HG02610 (cell line): ENCODE data around the gene ATP1B1.
"Not testable (repeated sequence)": the region's sequence is repeated elsewhere in the genome, so short reads cannot be mapped to it uniquely, and the experiment has no call there.

ENCODE experiments used
- ATAC-seq: cut with Tn5 transposase; IDR thresholded peaks from one replicate; pipeline ENCODE4 v1.9.1; 2021; ENCODE audit warnings: mild to moderate bottlenecking, moderate library complexity; ENCODE audit not compliant: unreplicated experiment

ATP1B1 gene

DNA sequence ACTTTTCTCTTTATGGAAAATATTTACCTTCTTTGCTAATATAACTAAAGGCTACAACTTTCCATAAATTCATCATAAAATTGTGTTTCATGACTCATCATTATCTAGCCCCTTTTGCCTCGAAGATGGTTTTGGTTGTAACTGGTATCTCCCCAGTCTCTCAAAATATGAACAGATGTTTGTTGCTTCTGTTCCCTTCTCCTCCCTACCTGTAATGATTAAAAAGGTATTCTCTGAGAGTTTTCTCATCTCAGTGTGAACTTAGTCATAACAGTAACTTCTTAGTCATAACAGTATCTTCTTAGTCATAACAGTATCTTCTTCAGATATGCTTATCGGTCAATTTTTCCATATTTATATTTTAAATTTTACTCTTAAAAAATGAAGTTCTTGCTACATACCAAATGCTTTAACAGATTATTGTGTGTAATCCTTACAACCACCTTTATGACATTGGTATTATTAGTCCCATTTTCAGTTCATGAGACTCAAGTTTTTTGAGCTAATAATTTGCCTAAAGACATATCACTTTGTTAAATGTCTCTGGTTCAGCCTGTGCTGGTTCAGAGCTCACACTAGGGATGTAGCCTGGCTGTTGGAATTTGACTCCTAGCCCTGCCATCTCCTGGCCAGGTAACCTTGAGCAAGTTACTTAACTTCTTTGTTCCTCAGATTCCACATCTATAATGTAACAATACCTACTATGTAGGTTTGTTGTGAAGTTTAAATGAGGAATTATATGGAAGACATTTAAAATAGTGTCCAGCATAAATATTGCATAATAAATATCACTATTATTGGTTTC is 32.6 kb downstream of the ATP1B1 start:
- peak; percentile 93 for ATAC-seq

DNA sequence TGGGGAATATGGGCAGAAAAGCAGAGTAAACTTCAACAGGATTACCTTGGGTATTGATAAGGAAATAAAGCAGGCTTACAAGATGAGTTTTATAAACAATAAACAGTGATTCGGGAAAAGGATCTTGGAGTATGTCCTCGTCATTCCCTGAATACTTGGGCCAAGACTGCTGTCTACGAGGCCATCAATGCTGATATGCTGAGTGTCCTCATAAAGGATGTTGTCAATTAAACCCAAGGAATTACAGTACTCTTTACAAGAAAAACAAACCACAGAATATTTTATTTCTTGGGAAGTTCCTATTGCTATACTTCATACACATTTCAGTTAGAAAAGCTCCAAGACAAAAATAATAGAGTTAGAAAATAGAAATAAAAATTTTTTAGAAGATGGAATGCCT is 34.9 kb downstream of the ATP1B1 start:
- ATAC-seq, result no peak

DNA sequence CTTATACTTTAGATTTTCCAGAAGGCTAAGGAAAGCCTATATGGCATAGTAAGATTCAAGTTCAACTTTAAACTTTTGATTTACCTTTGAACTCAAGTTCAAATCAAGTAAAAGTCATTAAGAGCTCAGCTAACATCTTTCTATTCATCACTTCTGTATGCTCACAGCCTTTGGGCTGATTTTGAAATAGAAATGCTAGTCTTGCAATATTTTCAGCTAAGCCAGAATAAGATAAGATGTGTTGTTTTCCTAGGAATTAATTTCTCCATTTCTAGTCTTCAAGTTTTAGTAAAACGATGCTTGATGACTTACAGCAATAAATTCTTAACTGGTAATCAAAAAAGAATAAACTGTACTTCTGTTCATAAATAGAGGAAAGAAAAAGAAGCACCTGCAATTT is 35.6 kb downstream of the ATP1B1 start:
- no peak for ATAC-seq

DNA sequence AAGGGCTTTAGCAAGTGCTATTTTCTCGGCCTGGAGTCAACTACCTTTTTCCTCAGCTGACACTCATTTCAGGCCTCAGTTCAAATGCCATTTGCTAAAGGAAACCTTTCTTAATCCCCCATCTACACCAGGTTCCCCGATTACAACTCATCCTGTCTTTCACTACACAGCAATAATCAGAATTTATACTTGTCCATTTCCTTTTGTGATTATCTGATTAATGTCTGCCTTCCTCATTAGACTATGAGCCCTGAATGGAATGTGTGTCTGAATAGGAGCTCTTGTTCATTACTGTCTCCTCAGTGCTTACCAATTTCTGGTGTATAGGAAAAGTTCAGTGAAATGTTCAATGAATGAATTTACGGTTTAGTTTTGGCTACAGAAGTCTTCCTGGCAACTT is 36.9 kb downstream of the ATP1B1 start:
- no peak for ATAC-seq

DNA sequence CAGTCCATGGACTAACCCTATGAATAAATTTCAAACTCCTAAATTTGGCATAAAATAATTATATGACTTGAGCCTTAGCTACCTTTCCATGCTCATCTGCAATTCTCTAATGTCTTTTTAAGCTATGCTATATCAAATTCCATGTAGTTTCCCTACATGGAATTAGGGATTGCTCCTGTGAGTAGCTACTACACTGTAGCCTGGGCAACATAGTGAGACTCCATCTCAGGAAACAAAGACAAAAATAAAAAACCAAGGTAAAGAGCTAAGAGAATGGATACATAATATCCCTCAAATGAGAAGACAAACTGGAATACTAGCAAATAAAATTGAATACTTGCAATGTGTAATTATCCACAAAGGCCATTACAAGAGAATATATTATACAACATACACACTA is 37.5 kb downstream of the ATP1B1 start:
- no peak for ATAC-seq

DNA sequence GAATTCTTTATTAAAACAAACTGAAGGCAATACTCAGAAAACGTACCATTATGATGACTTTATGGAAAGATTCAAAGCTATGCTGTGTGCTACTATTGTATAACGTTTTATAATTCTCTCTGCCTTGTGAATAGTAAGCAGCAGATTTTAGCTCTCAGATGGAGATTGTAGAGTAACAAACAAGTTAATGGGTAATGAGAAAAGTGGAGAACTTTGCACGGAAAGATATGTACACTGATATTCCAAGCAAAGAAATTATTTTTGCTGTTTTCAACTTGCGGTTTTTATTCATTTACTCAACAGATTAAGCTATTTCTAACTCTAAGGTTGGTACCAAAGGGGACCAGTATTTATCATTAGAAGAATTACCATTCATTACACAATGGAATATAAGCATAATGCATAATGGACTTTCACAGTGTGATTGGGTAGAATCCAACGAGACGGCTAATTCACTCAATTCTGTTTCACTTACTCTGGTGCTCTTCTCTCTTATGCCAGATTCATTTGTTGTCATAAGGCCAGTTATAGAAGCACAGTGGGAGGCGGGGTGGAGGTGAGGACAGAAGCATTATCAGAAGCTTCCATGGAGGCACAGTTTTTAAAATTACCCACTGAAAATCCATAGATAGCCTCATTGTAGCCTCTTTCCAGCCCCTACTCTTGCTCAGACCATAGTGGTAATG is 38.6 kb downstream of the ATP1B1 start:
- no peak for ATAC-seq

DNA sequence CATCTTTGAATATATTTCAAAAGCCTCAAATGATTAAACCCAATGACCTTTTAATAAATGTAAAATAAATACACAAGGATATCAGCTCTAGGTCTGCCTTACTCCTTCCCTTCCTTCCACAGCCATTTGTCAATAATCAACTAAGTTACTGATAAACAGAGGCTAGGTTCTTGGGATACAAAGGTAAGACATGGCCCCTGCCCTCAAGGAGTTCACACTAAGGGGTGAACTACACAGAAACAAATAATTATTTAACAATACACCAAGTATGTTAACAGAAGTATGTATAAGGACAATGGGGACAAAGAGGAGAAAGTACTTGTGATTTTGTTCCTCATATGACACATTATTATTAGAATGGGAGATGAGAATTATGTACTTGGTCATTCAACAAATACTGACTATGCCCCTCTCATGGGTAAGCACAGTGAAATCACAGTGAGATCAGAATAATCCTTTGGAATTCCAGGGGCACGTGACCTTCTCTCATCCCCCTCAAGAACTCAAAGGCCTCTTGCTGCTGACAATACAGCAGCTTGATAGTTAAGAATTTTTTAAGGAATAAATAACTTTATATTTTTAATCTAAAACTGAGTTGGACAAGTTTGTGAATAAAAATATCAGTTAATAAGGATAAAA is 40.2 kb downstream of the ATP1B1 start:
- no peak for ATAC-seq

DNA sequence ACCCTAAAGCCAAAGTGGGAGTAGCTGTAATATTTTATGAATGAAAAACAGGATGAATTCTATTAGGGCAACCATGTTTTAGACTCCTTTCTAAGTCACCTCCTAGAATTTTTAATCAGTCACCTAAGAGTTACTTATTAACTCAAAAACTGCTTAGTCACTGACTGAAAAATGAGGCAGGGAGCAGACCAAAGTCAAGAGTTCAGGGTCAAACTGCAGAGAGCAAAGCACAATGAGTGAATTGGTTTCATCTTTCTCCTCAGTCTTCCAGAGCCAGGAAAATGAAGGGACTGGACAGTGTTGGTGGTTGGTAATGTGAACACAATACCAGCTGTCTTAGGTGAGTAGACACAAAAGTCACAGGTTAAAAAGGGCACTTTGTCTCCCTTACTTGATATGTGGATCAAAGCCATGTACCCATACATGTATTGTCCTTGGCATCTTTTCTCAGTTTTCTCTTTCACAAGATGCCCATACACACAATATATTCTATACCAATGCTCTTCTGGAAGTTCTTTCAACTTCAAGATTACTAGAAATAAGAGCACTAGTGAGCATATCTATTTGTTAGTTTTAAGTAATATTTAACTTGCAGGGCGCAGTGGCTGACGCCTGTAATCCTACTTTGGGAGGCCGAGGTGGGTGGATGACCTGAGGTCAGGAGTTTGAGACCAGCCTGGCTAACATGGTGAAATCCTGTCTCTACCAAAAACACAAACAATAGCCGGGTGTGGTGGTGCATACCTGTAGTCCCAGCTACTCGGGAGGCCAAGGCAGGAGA is 42.2 kb downstream of the ATP1B1 start:
- ATAC-seq, result no peak

DNA sequence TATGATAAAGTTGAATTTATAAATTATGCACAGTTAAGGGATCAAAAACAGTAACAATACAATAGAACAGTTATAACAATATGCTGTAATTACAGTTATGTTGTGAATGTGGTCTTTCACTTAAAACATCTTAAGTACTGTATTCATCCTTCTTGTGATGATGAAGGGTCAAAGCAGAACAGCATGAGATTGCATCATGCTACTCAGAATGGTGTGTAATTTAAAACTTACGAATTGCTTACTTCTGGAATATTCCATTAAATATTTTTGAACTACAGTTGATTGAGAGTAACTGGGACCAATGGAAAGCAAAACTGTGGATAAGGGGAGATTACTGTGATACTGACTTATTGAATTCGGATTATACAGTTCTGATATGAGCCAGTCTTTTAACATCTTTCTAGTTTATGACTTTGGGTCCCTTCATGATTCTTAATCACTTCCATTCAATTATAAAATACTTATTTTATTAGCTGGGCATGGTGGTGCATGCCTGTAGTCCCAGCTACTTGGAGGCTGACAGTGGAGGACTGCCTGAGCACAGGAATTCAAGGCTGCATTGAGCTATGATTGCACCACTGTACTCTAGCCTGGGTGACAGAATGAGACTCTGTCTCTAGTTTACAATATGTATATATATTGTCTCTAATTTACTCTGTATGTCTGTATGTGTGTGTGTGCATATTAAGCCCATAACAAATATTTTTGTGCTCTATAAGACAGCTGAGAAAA is 43.2 kb downstream of the ATP1B1 start:
- ATAC-seq, result no peak

DNA sequence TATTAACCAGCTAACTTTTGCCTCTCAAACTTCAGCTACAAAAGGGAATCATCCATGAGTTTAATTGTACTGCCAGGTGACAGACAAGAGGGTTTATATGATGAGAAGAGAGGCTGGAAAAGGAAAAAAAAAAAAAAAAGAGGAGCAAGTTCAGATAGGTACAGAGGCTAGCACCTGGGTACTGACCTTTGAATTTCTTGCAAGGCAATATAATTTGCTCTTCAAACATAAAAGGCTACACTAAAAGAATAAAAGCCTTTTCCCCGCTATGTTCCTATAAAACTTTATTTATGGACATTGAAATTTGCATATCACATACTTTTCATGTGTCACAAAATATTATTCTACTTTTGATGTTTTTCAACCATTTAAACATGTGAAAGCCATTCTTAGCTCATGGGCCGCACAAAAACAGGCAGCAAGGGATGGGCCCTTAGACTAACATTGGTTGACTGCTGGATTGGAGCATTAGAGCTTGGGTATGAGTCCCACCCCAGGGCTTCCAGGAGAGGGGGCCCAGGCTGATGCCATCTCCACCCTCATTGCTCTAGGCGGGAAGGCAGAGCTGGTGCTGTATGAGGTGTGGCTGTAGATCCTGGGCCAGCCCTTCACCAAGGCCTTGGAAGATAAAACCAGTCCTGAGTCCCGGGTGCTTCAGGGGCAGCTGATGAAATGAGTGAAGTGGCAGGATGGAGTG is 44.3 kb downstream of the ATP1B1 start:
- no peak for ATAC-seq

DNA sequence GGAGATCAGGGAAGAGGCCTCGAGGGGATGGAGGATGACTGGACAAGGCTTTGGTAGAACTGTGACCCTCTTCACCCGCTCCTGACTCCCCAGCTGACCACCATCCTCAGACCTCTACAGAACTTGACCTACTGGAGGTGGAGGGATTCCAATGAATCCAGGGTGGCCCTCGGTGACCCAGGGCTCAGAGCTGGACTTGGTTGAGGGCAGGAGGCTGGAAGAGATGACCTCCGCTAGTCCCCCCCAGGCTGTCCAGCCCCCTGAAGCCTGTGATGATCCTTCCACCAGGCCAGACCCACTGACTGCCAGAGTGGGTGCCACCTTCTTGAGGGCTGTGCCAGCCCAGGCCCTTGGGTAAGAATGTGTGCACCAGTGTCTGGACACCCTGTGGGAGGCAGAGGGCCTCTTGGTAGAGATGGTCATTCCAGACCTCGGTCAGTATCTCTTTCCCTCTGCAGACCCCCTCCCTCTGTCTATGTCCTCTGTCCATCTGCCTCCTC is 44.9 kb downstream of the ATP1B1 start:
- ATAC-seq, result no peak

DNA sequence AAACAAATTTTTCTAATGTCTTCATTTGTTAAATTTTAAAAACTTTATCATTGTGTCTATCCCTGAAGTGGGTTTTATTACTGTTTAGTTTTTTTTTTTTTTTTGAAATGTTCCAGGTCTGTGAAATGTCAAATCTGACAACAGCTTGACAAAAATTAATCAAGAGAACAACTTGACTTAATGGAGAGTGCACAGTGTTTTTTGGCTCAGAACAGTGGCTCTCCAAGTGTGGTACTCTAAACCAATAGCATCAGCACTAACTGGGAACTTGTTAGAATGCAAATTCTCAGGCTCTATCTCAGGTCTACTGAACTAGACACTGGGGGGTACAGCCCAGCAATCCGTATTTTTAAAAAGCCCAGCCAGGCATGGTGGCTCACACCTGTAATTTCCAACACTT is 49.2 kb downstream of the ATP1B1 start:
- no peak for ATAC-seq

DNA sequence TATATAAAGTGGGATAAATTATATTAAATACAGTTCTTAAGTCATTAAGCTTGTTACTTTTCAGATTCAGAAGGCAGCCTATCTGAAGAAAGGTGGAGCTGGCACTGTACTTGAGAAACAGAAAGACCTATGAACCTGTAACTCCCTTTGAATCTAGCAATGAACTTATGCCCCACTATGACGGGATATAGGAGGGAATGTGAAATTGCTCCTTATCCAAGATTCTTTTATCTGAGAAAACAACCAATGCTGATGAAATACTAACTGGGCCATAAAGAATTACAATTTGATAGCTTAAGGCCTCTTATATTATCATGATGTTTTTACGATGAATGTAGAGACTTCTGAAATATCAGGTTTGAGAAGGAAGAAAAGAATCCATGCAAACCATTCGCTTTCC is 50.1 kb downstream of the ATP1B1 start:
- no peak for ATAC-seq

DNA sequence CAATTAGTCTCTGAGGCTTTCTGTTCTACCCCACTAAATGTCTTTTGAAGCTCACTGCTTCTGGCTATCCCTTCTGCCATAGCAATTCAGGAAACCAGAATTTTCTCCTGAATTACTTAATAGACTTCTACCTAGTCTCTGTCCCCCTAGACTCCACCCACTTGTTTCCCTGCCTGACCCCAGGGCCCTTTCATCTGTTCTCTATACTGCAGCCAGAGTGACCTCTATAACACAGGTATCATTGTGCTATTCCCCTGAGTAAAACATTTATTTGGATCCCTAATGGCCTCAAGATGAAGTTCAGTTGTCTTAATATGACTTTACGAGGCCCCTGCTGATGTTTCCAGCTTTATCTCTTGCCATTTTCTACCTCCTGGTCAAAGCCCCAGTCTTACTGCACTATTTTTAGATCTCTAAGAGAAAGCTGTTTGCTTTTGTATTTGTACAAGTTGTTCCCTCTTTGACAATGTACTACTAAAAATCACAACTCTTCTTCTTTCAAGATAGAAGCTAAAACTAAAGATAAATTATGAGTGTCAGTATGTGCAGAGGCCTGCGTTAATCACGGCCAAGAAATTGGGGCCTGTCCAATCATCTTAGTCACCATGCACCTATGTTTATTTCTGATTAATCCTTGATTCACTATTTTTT is 54.5 kb downstream of the ATP1B1 start:
- no peak for ATAC-seq

DNA sequence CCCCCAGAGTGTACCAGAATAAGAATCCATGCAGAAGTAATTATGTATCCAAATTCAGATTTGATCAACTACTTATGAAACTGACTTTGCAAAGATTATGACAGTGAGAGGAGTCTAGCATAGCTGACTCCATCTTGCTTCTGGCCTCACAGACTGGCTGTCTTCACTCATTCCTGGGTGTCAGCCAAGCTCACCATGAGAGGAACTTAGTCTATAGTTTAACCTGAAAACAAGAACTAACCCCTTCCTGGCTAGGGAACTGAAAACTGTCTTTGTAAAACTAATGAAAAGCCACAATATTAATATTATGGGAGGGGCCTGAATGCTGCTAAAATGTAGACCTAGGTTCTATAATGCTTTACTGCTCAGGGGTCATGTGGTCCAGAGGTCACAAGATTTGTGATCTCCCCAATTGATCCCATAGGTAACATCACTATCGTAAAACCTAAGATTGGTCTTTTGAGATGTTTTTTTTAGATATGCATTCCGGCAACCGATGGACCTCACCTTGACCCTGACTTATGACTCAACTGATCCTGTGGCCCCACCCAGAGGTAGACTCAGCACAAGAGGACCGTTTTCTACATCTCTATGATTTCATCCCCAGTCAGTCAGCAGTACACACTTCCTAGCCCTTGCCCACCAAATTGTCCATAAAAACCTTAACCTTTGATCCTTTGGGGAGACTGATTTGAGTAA is 55.2 kb downstream of the ATP1B1 start:
- no peak for ATAC-seq

DNA sequence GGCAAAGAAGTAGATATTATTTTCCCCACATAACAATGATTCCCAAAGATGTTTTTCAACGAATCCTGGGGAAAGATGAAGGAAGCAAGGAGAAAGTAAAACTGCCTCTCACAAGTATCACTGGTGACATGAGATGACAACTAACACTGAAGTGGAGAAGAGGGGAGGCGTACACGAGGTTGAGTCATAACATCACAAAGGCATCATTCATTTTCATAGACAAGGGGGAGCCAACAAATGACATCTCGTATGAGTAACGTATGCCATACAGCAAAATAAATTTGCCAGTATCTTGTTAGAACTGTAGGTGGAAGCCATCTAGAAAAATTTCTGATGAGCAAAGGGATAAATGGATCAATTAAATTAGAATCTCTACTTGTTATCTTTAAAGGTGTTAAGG is 56.6 kb downstream of the ATP1B1 start:
- no peak for ATAC-seq

DNA sequence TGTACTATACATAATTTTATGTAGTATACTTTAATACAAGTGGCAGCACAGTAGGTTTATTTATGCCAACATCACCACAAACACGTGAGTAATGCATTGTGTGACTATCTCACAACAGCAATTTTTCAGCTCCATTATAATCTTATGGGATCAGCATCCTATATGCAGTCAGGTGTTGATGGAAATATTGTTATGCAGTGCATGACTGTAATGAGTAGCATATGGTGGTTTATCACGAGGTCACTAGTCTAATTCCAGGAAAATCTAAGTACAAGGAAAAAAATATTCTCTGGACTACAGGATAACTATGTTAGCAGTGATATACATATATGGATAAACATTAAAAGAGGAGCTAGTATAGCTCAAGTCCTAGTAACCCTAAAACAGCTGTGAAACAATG is 69.0 kb downstream of the ATP1B1 start:
- ATAC-seq, result no peak

DNA sequence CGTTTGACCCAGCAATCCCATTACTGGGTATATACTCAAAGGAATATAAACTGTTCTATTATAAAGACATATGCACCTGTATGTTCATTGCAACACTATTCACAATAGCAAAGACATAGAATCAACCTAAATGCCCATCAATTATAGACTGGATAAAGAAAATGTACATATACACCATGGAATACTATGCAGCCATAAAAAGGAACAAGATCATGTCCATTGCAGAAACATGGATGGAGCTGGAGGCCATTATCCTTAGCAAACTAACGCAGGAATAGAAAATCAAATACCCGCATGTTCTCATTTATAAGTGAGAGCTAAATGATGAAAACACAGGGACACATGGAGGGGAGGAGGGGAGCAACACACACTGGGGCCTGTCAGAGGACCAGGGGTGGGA is 72.9 kb downstream of the ATP1B1 start:
- ATAC-seq, result not testable (repeated sequence)

DNA sequence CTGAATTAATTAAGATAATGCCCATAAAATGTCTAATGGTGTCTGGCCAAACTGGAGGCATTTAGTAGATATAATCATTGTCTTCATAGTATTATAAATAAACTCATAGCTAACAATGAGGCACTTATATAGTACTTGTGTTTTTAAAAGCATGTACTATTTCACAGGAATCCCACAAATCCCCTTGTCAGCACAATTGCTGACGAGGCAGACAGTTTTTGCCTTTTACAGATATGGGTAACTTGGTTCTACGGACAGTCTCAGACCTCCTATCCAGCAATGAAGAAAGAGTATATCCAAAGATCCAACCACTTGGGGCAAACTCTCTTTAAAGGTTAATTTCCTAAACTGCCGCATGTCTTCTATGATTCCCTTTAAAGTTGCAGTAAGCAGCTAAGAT is 73.7 kb downstream of the ATP1B1 start:
- ATAC-seq, result no peak
